ENCODE measurements around the gene AQP3. TPM values are rescaled to one million over a fixed set of nuclear protein-coding genes. Genes with fewer than 3 reads are reported as not detected.
"Not testable (repeated sequence)": the region's sequence is repeated elsewhere in the genome, so short reads cannot be mapped to it uniquely, and the experiment has no call there.

Gene AQP3
- total RNA-seq, 4 donors from 2014 or later = 3.9 to 100 (median 15.5) TPM

- H3K36me3 ChIP-seq = peaks cover 0 to 36% of the 10 kb centered on the region in 2 donors
- 65% methylated on average over 3 of the region's 3 CpGs; no CpG with 5 or more reads in 1 of the 2 donors for WGBS, 2 donors (ENCODE audit: low coverage in 1 of 2)
- H3K4me1 ChIP-seq = no peaks in the 10 kb centered on the region
- no peaks in the 10 kb centered on the region for H3K9me3 ChIP-seq
- ATAC-seq = no peak
- TF ChIP-seq POLR2AphosphoS5 (IDR thresholded peaks at IDR 0.05) = no peak
- TF ChIP-seq POLR2A (IDR thresholded peaks at IDR 0.05) = no peak
- TF ChIP-seq EP300 (IDR thresholded peaks at IDR 0.05) = no peak
- TF ChIP-seq CTCF (IDR thresholded peaks at IDR 0.05) = no peak
- no peak overlapping the region for H3K4me3 ChIP-seq
- no peak overlapping the region for H3K27ac ChIP-seq
- H3K27me3 ChIP-seq = no peaks in the 10 kb centered on the region
Observed at GRCh38 chr9:33459115-33459514, 11.7 kb upstream of the AQP3 start.

GRCh38 chr9:33458444-33458843 lies 11.1 kb upstream of the AQP3 start:
- H3K27me3 ChIP-seq = no peaks in the 10 kb centered on the region
- no peak for ATAC-seq
- no peak for TF ChIP-seq EP300 (IDR thresholded peaks at IDR 0.05)
- no peak for TF ChIP-seq CTCF (IDR thresholded peaks at IDR 0.05)
- TF ChIP-seq POLR2A (IDR thresholded peaks at IDR 0.05) = no peak
- no peaks in the 10 kb centered on the region for H3K4me1 ChIP-seq
- WGBS, 2 donors (ENCODE audit: low coverage in 1 of 2) = no CpG with 5 or more reads among the region's 4 CpGs
- no peaks in the 10 kb centered on the region for H3K9me3 ChIP-seq
- H3K27ac ChIP-seq = no peak overlapping the region
- peaks cover 0 to 29% of the 10 kb centered on the region in 2 donors for H3K36me3 ChIP-seq
- no peak overlapping the region for H3K4me3 ChIP-seq

- Histone ChIP-seq H3K4me1 (no peaks in the 10 kb centered on the region), H3K4me3 (no peak overlapping the region), H3K36me3 (peaks cover 0 to 4% of the 10 kb centered on the region in 2 donors), H3K27ac (no peak overlapping the region), H3K9me3 (no peaks in the 10 kb centered on the region), H3K27me3 (no peaks in the 10 kb centered on the region)
- TF ChIP-seq POLR2A (IDR thresholded peaks at IDR 0.05) (no peak), CTCF (IDR thresholded peaks at IDR 0.05) (no peak), POLR2AphosphoS5 (IDR thresholded peaks at IDR 0.05) (no peak), EP300 (IDR thresholded peaks at IDR 0.05) (no peak)
- ATAC-seq = no peak
- WGBS, 2 donors (ENCODE audit: low coverage in 1 of 2) = 82 to 85% methylated on average over 5 of the region's 7 CpGs
Observed at GRCh38 chr9:33455945-33456344, 8.6 kb upstream of the AQP3 start.

- not testable (repeated sequence) for ATAC-seq, H3K9me3 ChIP-seq, H3K4me3 ChIP-seq, H3K27me3 ChIP-seq, H3K4me1 ChIP-seq, H3K27ac ChIP-seq, H3K36me3 ChIP-seq
- WGBS, 2 donors (ENCODE audit: low coverage in 1 of 2) = 95% methylated on average over 8 of the region's 8 CpGs; no CpG with 5 or more reads in 1 of the 2 donors
Observed at GRCh38 chr9:33455456-33455855, 8.1 kb upstream of the AQP3 start.

- H3K36me3 ChIP-seq, H3K4me3 ChIP-seq, H3K27ac ChIP-seq, H3K27me3 ChIP-seq, H3K9me3 ChIP-seq, H3K4me1 ChIP-seq, ATAC-seq: not testable (repeated sequence)
- WGBS, 2 donors (ENCODE audit: low coverage in 1 of 2) = 80 to 89% methylated on average over 1 to 5 of the region's 5 CpGs
Observed at GRCh38 chr9:33454661-33455026, 7.3 kb upstream of the AQP3 start.

GRCh38 chr9:33453999-33454660 lies 6.7 kb upstream of the AQP3 start:
- no peak for ATAC-seq
- Histone ChIP-seq H3K4me3 (no peak overlapping the region), H3K27ac (no peak overlapping the region), H3K9me3 (no peaks in the 10 kb centered on the region), H3K4me1 (no peaks in the 10 kb centered on the region), H3K27me3 (no peaks in the 10 kb centered on the region), H3K36me3 (no peaks in the 10 kb centered on the region)
- WGBS, 2 donors (ENCODE audit: low coverage in 1 of 2) = 86% methylated on average over 7 of the region's 11 CpGs; no CpG with 5 or more reads in 1 of the 2 donors
- TF ChIP-seq POLR2AphosphoS5 (IDR thresholded peaks at IDR 0.05) (no peak), CTCF (IDR thresholded peaks at IDR 0.05) (no peak), EP300 (IDR thresholded peaks at IDR 0.05) (no peak), POLR2A (IDR thresholded peaks at IDR 0.05) (no peak)
